C4-2B (cell line): ENCODE data around the gene RHEB.

Experiments
- CTCF ChIP-seq: fragments of 450-650 bp; conservative IDR thresholded peaks from 2 replicates; pipeline ENCODE4 v1.5.1; 2017; ENCODE audit warnings: mild to moderate bottlenecking
- ZFX ChIP-seq: fragments of 450-650 bp; IDR thresholded peaks from 2 replicates; pipeline ENCODE4 v1.6.1; 2017

- TF ChIP-seq CTCF (no peak), ZFX (no peak)
Measured at GRCh38 chr7:151566897-151567320, 47.2 kb upstream of the RHEB start.
